GM13976 (cell line): Measurements from ENCODE around the gene PA2G4.

ENCODE experiments used
- DNase-seq: peaks from one replicate; pipeline ENCODE4 v3.0.0; 2012; ENCODE audit warnings: low spot score
- CTCF ChIP-seq: IDR thresholded peaks from 2 replicates; pipeline ENCODE4 v1.5.1; 2012; ENCODE audit warnings: borderline replicate concordance, mild to moderate bottlenecking; ENCODE audit not compliant: insufficient read depth; ENCODE audit errors: extremely low read depth, missing control alignments, control extremely low read depth
- in situ Hi-C: fragments of 300-500 bp; cut with MboI; formaldehyde crosslinking; loops from one replicate; pipeline ENCODE4 v1.12.0; 2022; ENCODE audit warnings: low sequenced_read_pairs, mixed read lengths, inconsistent platforms; ENCODE audit not compliant: unreplicated experiment

PA2G4 gene

GRCh38 chr12:56143870-56144269, 39.5 kb downstream of the PA2G4 start:
- in situ Hi-C loops: no loop called here
- no peak for TF ChIP-seq CTCF
- no peak for DNase-seq

GRCh38 chr12:56145217-56145616, 40.9 kb downstream of the PA2G4 start:
- no peak for DNase-seq
- in situ Hi-C loops: no loop called here
- TF ChIP-seq CTCF: no peak

- TF ChIP-seq CTCF: no peak
- no peak for DNase-seq
- in situ Hi-C loops: no loop called here
Observed at GRCh38 chr12:56146492-56147460, 42.4 kb downstream of the PA2G4 start.

GRCh38 chr12:56150563-56150962, 46.2 kb downstream of the PA2G4 start:
- in situ Hi-C loops: no loop called here
- no peak for TF ChIP-seq CTCF
- DNase-seq: no peak

- in situ Hi-C loops: no loop called here
- DNase-seq: peak; percentile 63
- TF ChIP-seq CTCF: peak; percentile 11
Observed at GRCh38 chr12:56151672-56152131, 47.3 kb downstream of the PA2G4 start.

GRCh38 chr12:56152132-56152755, 47.9 kb downstream of the PA2G4 start, which contains the start of gene MYL6B:
TSS of gene MYL6B (plus strand) at chr12:56152587. CDS start at chr12:56153919, 1,332 bp downstream.
- in situ Hi-C loops: no loop called here
- peak; percentile 95 for DNase-seq
- TF ChIP-seq CTCF: no peak
